ENCODE data around the gene BAZ2B. TPM values are rescaled to one million over a fixed set of nuclear protein-coding genes. Genes with fewer than 3 reads are reported as not detected.

Gene BAZ2B
- total RNA-seq, 1 experiment from 2014 or later = 43.3 TPM

- Mint-ChIP-seq H3K27me3 (ENCODE audit: unreplicated experiment) (no peaks in the 10 kb centered on the region), H3K4me1 (ENCODE audit: low read depth, unreplicated experiment) (peaks cover 20% of the 10 kb centered on the region), H3K27ac (ENCODE audit: unreplicated experiment) (no peak overlapping the region), H3K4me3 (ENCODE audit: low read depth, unreplicated experiment) (no peak overlapping the region), H3K9me3 (ENCODE audit: low read depth, unreplicated experiment) (no peaks in the 10 kb centered on the region), H3K36me3 (ENCODE audit: insufficient read depth, unreplicated experiment) (no peaks in the 10 kb centered on the region)
- no peak for TF ChIP-seq CTCF (IDR thresholded peaks at IDR 0.05; ENCODE audit: unreplicated experiment)
- no peak for DNase-seq
- no TSS peak for BruUV-seq (replicated peaks)
- CTCF ChIA-PET = no interaction called here
- intact Hi-C loops (cut with micrococcal nuclease; ENCODE audit: unreplicated experiment) = no loop called here
Observed at GRCh38 chr2:159460227-159460626, 156.1 kb downstream of the BAZ2B start.

GRCh38 chr2:159459279-159459678, 157.1 kb downstream of the BAZ2B start:
- CTCF ChIA-PET = no interaction called here
- Mint-ChIP-seq H3K4me1 (ENCODE audit: low read depth, unreplicated experiment) (peaks cover 20% of the 10 kb centered on the region), H3K36me3 (ENCODE audit: insufficient read depth, unreplicated experiment) (no peaks in the 10 kb centered on the region), H3K27me3 (ENCODE audit: unreplicated experiment) (no peaks in the 10 kb centered on the region), H3K27ac (ENCODE audit: unreplicated experiment) (no peak overlapping the region), H3K9me3 (ENCODE audit: low read depth, unreplicated experiment) (no peaks in the 10 kb centered on the region), H3K4me3 (ENCODE audit: low read depth, unreplicated experiment) (no peak overlapping the region)
- intact Hi-C loops (cut with micrococcal nuclease; ENCODE audit: unreplicated experiment) = no loop called here
- no TSS peak for BruUV-seq (replicated peaks)
- DNase-seq = no peak
- no peak for TF ChIP-seq CTCF (IDR thresholded peaks at IDR 0.05; ENCODE audit: unreplicated experiment)

- TF ChIP-seq CTCF (IDR thresholded peaks at IDR 0.05; ENCODE audit: unreplicated experiment) = no peak
- intact Hi-C loops (cut with micrococcal nuclease; ENCODE audit: unreplicated experiment) = no loop called here
Observed at GRCh38 chr2:159457589-159457988, 158.8 kb downstream of the BAZ2B start.

GRCh38 chr2:159456500-159457426, 159.6 kb downstream of the BAZ2B start:
- Mint-ChIP-seq H3K27me3 (ENCODE audit: unreplicated experiment) (no peaks in the 10 kb centered on the region), H3K36me3 (ENCODE audit: insufficient read depth, unreplicated experiment) (no peaks in the 10 kb centered on the region), H3K27ac (ENCODE audit: unreplicated experiment) (no peak overlapping the region), H3K9me3 (ENCODE audit: low read depth, unreplicated experiment) (no peaks in the 10 kb centered on the region), H3K4me1 (ENCODE audit: low read depth, unreplicated experiment) (peaks cover 20% of the 10 kb centered on the region), H3K4me3 (ENCODE audit: low read depth, unreplicated experiment) (no peak overlapping the region)
- intact Hi-C loops (cut with micrococcal nuclease; ENCODE audit: unreplicated experiment) = no loop called here
- no peak for DNase-seq
- CTCF ChIA-PET = no interaction called here
- no TSS peak for BruUV-seq (replicated peaks)
- TF ChIP-seq CTCF (IDR thresholded peaks at IDR 0.05; ENCODE audit: unreplicated experiment) = no peak

More at GRCh38 chr2:159457589-159457988, 158.8 kb downstream of the BAZ2B start:
- H3K4me1 Mint-ChIP-seq (ENCODE audit: low read depth, unreplicated experiment) = peaks cover 20% of the 10 kb centered on the region
- H3K9me3 Mint-ChIP-seq (ENCODE audit: low read depth, unreplicated experiment) = no peaks in the 10 kb centered on the region
- peak overlapping the region; percentile 1 for H3K27ac Mint-ChIP-seq (ENCODE audit: unreplicated experiment)
- no peak overlapping the region for H3K4me3 Mint-ChIP-seq (ENCODE audit: low read depth, unreplicated experiment)
- no TSS peak for BruUV-seq (replicated peaks)
- no peaks in the 10 kb centered on the region for H3K27me3 Mint-ChIP-seq (ENCODE audit: unreplicated experiment)
- no peaks in the 10 kb centered on the region for H3K36me3 Mint-ChIP-seq (ENCODE audit: insufficient read depth, unreplicated experiment)
- DNase-seq = no peak
- CTCF ChIA-PET = no interaction called here

Data from Calu3 (cell line).